ENCODE results near the gene ALOX5AP. TPM values are rescaled to one million over a fixed set of nuclear protein-coding genes. Genes with fewer than 3 reads are reported as not detected.

Gene ALOX5AP
- total RNA-seq, 1 donor from 2014 or later = not detected

DNA sequence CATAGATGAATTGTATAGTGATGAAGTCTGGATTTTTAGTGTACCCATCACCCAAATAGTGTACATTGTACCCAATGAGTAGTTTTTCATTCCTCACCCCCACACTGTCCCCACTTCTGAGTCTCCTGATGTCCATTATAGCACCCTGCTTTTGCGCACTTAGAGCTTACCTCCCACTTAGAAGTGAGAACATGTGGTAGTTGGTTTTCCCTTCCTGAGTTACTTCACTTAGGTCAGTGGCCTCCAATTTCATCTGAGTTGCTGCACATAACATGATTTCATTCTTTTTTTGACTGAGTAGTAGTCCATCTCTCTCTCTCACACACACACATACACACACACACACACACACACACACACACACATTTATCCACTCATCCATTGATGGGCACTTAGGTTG, 43.2 kb upstream of the ALOX5AP start:
- no peak for DNase-seq (ENCODE audit: extremely low spot score, unreplicated experiment)
- Mint-ChIP-seq H3K4me3 (no peak overlapping the region), H3K9me3 (no peaks in the 10 kb centered on the region), H3K27me3 (no peaks in the 10 kb centered on the region), H3K36me3 (no peaks in the 10 kb centered on the region), H3K4me1 (ENCODE audit: unreplicated experiment) (peaks cover 28% of the 10 kb centered on the region), H3K27ac (no peak overlapping the region)
- TF ChIP-seq, protein P1, sequence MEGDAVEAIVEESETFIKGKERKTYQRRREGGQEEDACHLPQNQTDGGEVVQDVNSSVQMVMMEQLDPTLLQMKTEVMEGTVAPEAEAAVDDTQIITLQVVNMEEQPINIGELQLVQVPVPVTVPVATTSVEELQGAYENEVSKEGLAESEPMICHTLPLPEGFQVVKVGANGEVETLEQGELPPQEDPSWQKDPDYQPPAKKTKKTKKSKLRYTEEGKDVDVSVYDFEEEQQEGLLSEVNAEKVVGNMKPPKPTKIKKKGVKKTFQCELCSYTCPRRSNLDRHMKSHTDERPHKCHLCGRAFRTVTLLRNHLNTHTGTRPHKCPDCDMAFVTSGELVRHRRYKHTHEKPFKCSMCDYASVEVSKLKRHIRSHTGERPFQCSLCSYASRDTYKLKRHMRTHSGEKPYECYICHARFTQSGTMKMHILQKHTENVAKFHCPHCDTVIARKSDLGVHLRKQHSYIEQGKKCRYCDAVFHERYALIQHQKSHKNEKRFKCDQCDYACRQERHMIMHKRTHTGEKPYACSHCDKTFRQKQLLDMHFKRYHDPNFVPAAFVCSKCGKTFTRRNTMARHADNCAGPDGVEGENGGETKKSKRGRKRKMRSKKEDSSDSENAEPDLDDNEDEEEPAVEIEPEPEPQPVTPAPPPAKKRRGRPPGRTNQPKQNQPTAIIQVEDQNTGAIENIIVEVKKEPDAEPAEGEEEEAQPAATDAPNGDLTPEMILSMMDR (conservative IDR thresholded peaks at IDR 0.05) = no peak

DNA sequence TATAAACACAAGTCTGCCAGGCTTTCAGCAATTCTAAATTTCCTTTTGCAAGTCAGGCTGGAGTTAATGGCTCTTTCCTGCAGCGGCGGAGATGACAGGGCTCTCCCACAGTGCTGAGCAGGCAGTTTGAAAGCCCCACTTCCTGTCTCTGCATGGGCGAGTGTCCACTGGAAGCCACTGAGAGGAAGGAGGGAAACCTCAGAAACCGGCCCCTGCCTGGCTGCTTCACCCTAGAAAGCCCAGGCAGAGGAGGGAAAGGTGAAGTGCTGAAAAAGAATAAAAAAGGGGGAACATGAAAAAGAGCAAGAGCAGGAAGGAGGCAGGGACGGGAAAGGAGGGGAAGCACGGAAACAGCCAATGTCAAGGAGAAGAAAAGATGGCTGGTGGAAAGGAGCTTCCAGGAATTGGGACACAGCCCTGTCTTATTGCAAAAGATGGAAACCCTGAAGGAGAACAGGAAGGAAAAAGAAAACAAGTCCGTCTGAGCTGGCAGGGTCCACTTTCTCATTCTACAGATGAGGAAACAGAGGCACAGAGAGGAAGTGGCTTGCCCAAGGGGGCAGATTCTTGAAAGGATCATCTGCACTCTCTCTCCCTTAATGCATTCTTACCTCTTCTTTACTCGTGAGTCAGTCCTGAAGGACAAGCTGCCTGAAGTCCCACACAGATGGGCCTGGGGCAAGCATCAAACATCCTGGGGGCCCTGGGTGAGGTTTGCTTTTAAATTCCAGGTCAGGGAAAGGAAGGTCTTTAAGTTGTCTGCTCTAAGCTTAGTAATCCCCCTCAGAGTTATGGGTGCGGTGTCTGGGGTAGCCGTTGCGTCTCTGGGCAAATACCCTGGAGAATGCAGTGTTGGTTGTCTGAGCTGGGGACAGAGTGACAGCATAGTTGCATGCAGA, 38.8 kb upstream of the ALOX5AP start:
- peak; percentile 62 for DNase-seq (ENCODE audit: extremely low spot score, unreplicated experiment)
- Mint-ChIP-seq H3K4me1 (ENCODE audit: unreplicated experiment) (peaks cover 48% of the 10 kb centered on the region), H3K9me3 (no peaks in the 10 kb centered on the region), H3K27ac (peak overlapping the region; percentile 77), H3K36me3 (no peaks in the 10 kb centered on the region), H3K4me3 (peak overlapping the region; percentile 51), H3K27me3 (peaks cover 6% of the 10 kb centered on the region)
- TF ChIP-seq, protein P1 (conservative IDR thresholded peaks at IDR 0.05) = no peak

DNA sequence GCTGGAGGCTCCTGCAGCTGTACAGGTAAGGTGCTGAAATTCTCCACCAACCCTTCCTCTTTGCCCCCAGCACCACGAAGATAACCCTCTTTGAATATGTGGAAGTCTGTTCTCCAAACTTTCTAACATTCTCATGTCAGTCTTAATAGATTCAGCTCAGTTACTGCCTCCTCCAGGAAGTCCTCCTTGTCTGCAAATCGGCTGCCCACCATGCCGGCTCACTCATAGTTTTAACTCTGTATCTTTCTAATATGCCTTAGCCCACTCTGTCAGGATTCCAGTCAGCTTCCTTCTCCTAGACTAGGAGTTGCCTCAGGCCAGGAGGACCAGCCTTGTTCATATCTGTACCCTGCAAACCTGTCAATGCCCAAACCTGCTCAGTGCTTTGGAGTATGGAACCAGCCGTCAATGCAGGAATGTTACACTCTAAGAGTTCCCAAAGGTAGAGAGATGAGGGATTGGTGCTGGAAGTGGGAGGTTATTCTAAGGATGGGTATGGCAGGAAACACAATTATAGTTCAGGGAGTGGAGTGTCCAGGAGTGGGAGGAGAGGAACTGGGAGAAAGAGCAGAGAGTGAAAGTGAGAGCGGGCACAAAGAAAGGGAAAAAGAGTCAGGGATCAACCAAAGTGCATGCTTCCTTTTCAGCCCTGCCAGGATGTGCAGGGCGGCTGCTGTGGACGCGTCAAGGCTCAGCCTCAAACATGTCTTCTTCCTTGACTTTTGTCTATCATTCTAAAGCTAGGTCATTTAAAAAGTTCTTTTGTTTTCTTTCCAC, 38.0 kb upstream of the ALOX5AP start:
- Mint-ChIP-seq H3K4me1 (ENCODE audit: unreplicated experiment) (peaks cover 48% of the 10 kb centered on the region), H3K27ac (no peak overlapping the region), H3K4me3 (no peak overlapping the region), H3K9me3 (no peaks in the 10 kb centered on the region), H3K27me3 (peaks cover 6% of the 10 kb centered on the region), H3K36me3 (no peaks in the 10 kb centered on the region)
- TF ChIP-seq, protein P1 (conservative IDR thresholded peaks at IDR 0.05) = no peak
- peak; percentile 34 for DNase-seq (ENCODE audit: extremely low spot score, unreplicated experiment)

DNA sequence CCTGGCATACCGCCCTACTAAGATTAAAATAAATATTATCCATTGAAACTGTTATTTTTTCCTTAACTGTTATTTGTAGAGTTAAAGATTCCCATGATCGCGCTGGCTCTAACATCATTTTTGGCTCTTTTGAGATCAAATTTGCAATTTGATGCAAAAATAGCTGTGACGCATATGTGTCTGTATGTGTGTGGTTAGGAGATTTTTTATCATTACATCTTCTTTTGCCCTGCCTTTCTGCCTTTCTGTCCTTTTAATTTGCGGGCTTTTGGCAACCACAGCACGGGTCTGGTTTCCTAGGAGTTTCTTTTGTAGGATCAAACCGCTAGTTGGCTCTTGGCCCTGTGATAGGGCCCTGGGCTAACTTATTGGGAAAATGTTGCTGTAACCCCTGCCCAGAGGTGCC, 37.3 kb upstream of the ALOX5AP start:
- Mint-ChIP-seq H3K4me1 (ENCODE audit: unreplicated experiment) (peaks cover 48% of the 10 kb centered on the region), H3K9me3 (no peaks in the 10 kb centered on the region), H3K36me3 (no peaks in the 10 kb centered on the region), H3K27ac (no peak overlapping the region), H3K4me3 (no peak overlapping the region), H3K27me3 (peaks cover 6% of the 10 kb centered on the region)
- TF ChIP-seq, protein P1 (conservative IDR thresholded peaks at IDR 0.05) = no peak
- peak; percentile 25 for DNase-seq (ENCODE audit: extremely low spot score, unreplicated experiment)

DNA sequence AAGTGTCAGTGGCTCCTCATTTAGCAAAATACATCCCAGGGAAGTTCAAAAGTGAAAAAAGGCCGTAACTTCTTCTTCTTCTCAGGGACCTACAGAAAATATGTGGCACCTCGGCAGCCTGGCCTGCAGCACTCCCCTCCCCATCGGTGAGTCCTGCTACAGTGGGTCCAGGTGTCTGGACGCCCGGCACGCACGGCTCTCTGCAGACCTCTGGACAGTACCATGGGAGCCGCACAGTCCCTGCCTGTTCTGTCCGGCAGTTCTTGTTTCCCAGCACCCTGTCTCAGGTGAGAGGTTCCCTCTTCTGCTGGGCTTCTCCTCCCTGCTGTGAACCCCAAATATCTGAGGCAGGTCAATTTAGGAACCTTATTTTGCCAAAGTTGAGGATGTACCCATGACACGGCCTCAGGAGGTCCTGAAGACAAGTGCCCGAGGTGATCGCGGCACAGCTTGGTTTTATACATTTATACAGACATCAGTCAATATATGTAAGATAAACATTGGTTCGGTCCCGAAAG, 36.8 kb upstream of the ALOX5AP start:
- Mint-ChIP-seq H3K9me3 (no peaks in the 10 kb centered on the region), H3K4me3 (no peak overlapping the region), H3K27me3 (peaks cover 6% of the 10 kb centered on the region), H3K27ac (no peak overlapping the region), H3K36me3 (no peaks in the 10 kb centered on the region), H3K4me1 (ENCODE audit: unreplicated experiment) (peaks cover 48% of the 10 kb centered on the region)
- TF ChIP-seq, protein P1 (conservative IDR thresholded peaks at IDR 0.05) = no peak
- DNase-seq (ENCODE audit: extremely low spot score, unreplicated experiment) = peak; percentile 48
